ENCODE data around the gene URI1. TPM values are rescaled to one million over a fixed set of nuclear protein-coding genes. Genes with fewer than 3 reads are reported as not detected.

The URI1 gene
- total RNA-seq, 1 experiment from 2014 or later = 68.9 TPM

GRCh38 chr19:29944390-29945012 is 2.5 kb downstream of the URI1 start:
- peak overlapping the region; percentile 90 for H3K4me3 Mint-ChIP-seq (ENCODE audit: unreplicated experiment)
- H3K36me3 Mint-ChIP-seq (ENCODE audit: insufficient read depth, unreplicated experiment) = peaks cover 6% of the 10 kb centered on the region
- intact Hi-C loops (cut with micrococcal nuclease) = loop anchor here (2.0 kb wide), 1 partner anchor 22 kb away; no protein-coding TSS in a partner anchor
- DNase-seq (ENCODE audit: unreplicated experiment) = no peak
- H3K9me3 Mint-ChIP-seq (ENCODE audit: unreplicated experiment) = peaks cover 7% of the 10 kb centered on the region
- BruUV-seq (replicated peaks) = no TSS peak
- ChIA-PET CTCF (interaction anchor here (0.9 to 1.5 kb wide), 3 partner anchors 11 to 722 kb away, joined by 3 to 7 read pairs (median 6); no protein-coding TSS in a partner anchor), POLR2A (interaction anchor here (0.8 to 1.6 kb wide), 5 partner anchors 10 to 22 kb away, joined by 3 to 8 read pairs (median 4); no protein-coding TSS in a partner anchor)
- H3K27ac Mint-ChIP-seq (ENCODE audit: low read depth, unreplicated experiment) = peak overlapping the region; percentile 47
- H3K4me1 Mint-ChIP-seq (ENCODE audit: insufficient read depth, unreplicated experiment) = peaks cover 33% of the 10 kb centered on the region
- TF ChIP-seq CTCF (IDR thresholded peaks at IDR 0.05; ENCODE audit: unreplicated experiment) = no peak
- no peaks in the 10 kb centered on the region for H3K27me3 Mint-ChIP-seq (ENCODE audit: insufficient read depth, unreplicated experiment)

DNA sequence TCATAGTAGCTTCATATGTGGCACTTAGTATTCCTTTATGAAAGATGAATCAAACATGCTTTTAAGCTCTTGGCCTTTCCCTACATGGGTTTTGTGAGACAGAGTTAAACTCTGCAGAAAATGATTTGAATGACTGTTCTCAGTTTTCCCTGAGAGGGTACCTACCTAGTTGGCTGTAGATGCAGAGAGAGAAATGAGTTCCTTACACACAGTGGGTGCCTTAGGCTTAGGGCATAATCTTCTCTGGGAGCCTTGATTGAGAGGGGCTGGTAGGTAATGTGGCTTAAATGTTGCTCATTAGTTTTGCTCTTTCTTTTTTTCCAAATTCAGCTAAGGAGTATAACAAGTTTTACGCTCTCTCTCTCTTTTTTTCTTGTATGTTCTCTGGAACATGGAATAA is 3.0 kb downstream of the URI1 start:
- no TSS peak for BruUV-seq (replicated peaks)
- no peaks in the 10 kb centered on the region for H3K27me3 Mint-ChIP-seq (ENCODE audit: insufficient read depth, unreplicated experiment)
- H3K4me1 Mint-ChIP-seq (ENCODE audit: insufficient read depth, unreplicated experiment) = peaks cover 35% of the 10 kb centered on the region
- H3K9me3 Mint-ChIP-seq (ENCODE audit: unreplicated experiment) = peaks cover 7% of the 10 kb centered on the region
- peak overlapping the region; percentile 90 for H3K4me3 Mint-ChIP-seq (ENCODE audit: unreplicated experiment)
- ChIA-PET POLR2A (interaction anchor here (0.8 to 1.6 kb wide), 5 partner anchors 10 to 22 kb away, joined by 3 to 8 read pairs (median 4); no protein-coding TSS in a partner anchor), CTCF (interaction anchor here (0.7 to 1.5 kb wide), 4 partner anchors 10 to 721 kb away, joined by 3 to 7 read pairs (median 4); no protein-coding TSS in a partner anchor)
- peak overlapping the region; percentile 47 for H3K27ac Mint-ChIP-seq (ENCODE audit: low read depth, unreplicated experiment)
- no peak for TF ChIP-seq CTCF (IDR thresholded peaks at IDR 0.05; ENCODE audit: unreplicated experiment)
- H3K36me3 Mint-ChIP-seq (ENCODE audit: insufficient read depth, unreplicated experiment) = peaks cover 6% of the 10 kb centered on the region
- intact Hi-C loops (cut with micrococcal nuclease) = loop anchor here (2.0 kb wide), 1 partner anchor 22 kb away; no protein-coding TSS in a partner anchor
- no peak for DNase-seq (ENCODE audit: unreplicated experiment)

- Mint-ChIP-seq H3K27me3 (ENCODE audit: insufficient read depth, unreplicated experiment) (no peaks in the 10 kb centered on the region), H3K4me1 (ENCODE audit: insufficient read depth, unreplicated experiment) (peaks cover 40% of the 10 kb centered on the region), H3K9me3 (ENCODE audit: unreplicated experiment) (peaks cover 7% of the 10 kb centered on the region), H3K27ac (ENCODE audit: low read depth, unreplicated experiment) (peak overlapping the region; percentile 47), H3K36me3 (ENCODE audit: insufficient read depth, unreplicated experiment) (peaks cover 6% of the 10 kb centered on the region), H3K4me3 (ENCODE audit: unreplicated experiment) (peak overlapping the region; percentile 90)
- ChIA-PET CTCF (interaction anchor here (0.6 to 1.5 kb wide), 7 partner anchors 10 to 1761 kb away, joined by 3 to 7 read pairs (median 4); no protein-coding TSS in a partner anchor), POLR2A (interaction anchor here (1.0 to 1.8 kb wide), 4 partner anchors 11 to 22 kb away, joined by 3 to 8 read pairs (median 5); no protein-coding TSS in a partner anchor)
- intact Hi-C loops (cut with micrococcal nuclease) = loop anchor here (2.0 kb wide), 1 partner anchor 21 kb away; no protein-coding TSS in a partner anchor
- TF ChIP-seq CTCF (IDR thresholded peaks at IDR 0.05; ENCODE audit: unreplicated experiment) = no peak
- no TSS peak for BruUV-seq (replicated peaks)
- no peak for DNase-seq (ENCODE audit: unreplicated experiment)
Measured at GRCh38 chr19:29945433-29945832, 3.4 kb downstream of the URI1 start.

GRCh38 chr19:29946645-29947044 is 4.6 kb downstream of the URI1 start:
- DNase-seq (ENCODE audit: unreplicated experiment) = no peak
- POLR2A ChIA-PET = interaction anchor here (0.6 to 1.8 kb wide), 4 partner anchors 9 to 21 kb away, joined by 3 to 5 read pairs (median 3); no protein-coding TSS in a partner anchor
- Mint-ChIP-seq H3K27ac (ENCODE audit: low read depth, unreplicated experiment) (no peak overlapping the region), H3K27me3 (ENCODE audit: insufficient read depth, unreplicated experiment) (no peaks in the 10 kb centered on the region), H3K36me3 (ENCODE audit: insufficient read depth, unreplicated experiment) (peaks cover 6% of the 10 kb centered on the region), H3K4me1 (ENCODE audit: insufficient read depth, unreplicated experiment) (peaks cover 42% of the 10 kb centered on the region), H3K4me3 (ENCODE audit: unreplicated experiment) (no peak overlapping the region), H3K9me3 (ENCODE audit: unreplicated experiment) (peaks cover 7% of the 10 kb centered on the region)
- CTCF ChIA-PET = interaction anchor here (0.6 to 1.3 kb wide), 4 partner anchors 9 to 216 kb away, joined by 4 to 6 read pairs (median 4); no protein-coding TSS in a partner anchor
- no peak for TF ChIP-seq CTCF (IDR thresholded peaks at IDR 0.05; ENCODE audit: unreplicated experiment)
- intact Hi-C loops (cut with micrococcal nuclease) = no loop called here
- no TSS peak for BruUV-seq (replicated peaks)
